Pulmonary artery endothelial cell (primary cell): ENCODE measurements around the gene TMEM168. TPM values are rescaled to one million over a fixed set of nuclear protein-coding genes. Genes with fewer than 3 reads are reported as not detected.

Source experiments
- DNase-seq: peaks from one replicate; pipeline ENCODE4 v3.0.0-alpha.2; 2011; ENCODE audit warnings: low read depth, low spot score
- total RNA-seq: library from RNA; depleted of rRNA; stranded (reverse); fragments of >200 nt; gene quantifications from 2 replicates; pipeline ENCODE4 v1.2.3, GENCODE V29; 2014

The TMEM168 gene
- total RNA-seq, 1 donor from 2014 or later, result 23.7 TPM

GRCh38 chr7:112721366-112721765 lies 68.8 kb downstream of the TMEM168 start:
- no peak for DNase-seq

GRCh38 chr7:112715525-112715924 lies 74.7 kb downstream of the TMEM168 start:
- DNase-seq, result no peak

- DNase-seq, result no peak
Observed at GRCh38 chr7:112714917-112715316, 75.3 kb downstream of the TMEM168 start.
